Measurements from ENCODE around the gene DOCK8.

GRCh38 chr9:212297-212696, 2.4 kb upstream of the DOCK8 start:
- TF ChIP-seq CTCF (IDR thresholded peaks at IDR 0.05) = no peak
- TF ChIP-seq POLR2A (IDR thresholded peaks at IDR 0.05) = no peak
- no peak for TF ChIP-seq POLR2AphosphoS5 (IDR thresholded peaks at IDR 0.05)
- no peak for TF ChIP-seq EP300 (IDR thresholded peaks at IDR 0.05)
